ENCODE measurements around the gene ADCY7.

Gene ADCY7

GRCh38 chr16:50284131-50284911 is 18.0 kb downstream of the ADCY7 start:
- no peak for DNase-seq

- DNase-seq, result no peak
Observed at GRCh38 chr16:50285406-50286003, 19.2 kb downstream of the ADCY7 start.

GRCh38 chr16:50286681-50287080 is 20.3 kb downstream of the ADCY7 start:
- DNase-seq, result no peak

- DNase-seq, result no peak
Observed at GRCh38 chr16:50288026-50288425, 21.7 kb downstream of the ADCY7 start.

GRCh38 chr16:50288920-50289319 is 22.6 kb downstream of the ADCY7 start:
- no peak for DNase-seq

GRCh38 chr16:50289950-50290764 is 23.8 kb downstream of the ADCY7 start:
- no peak for DNase-seq

- DNase-seq, result no peak
Observed at GRCh38 chr16:50290856-50291255, 24.5 kb downstream of the ADCY7 start.

- no peak for DNase-seq
Observed at GRCh38 chr16:50291719-50292565, 25.6 kb downstream of the ADCY7 start.

- no peak for DNase-seq
Observed at GRCh38 chr16:50292566-50292948, 26.2 kb downstream of the ADCY7 start.

GRCh38 chr16:50293041-50293783 is 26.9 kb downstream of the ADCY7 start:
- no peak for DNase-seq

GRCh38 chr16:50293994-50294855 is 27.9 kb downstream of the ADCY7 start:
- DNase-seq, result no peak

GRCh38 chr16:50294955-50295354 is 28.6 kb downstream of the ADCY7 start:
- no peak for DNase-seq

- no peak for DNase-seq
Observed at GRCh38 chr16:50295541-50296132, 29.3 kb downstream of the ADCY7 start.

- no peak for DNase-seq
Observed at GRCh38 chr16:50296807-50297206, 30.5 kb downstream of the ADCY7 start.

GRCh38 chr16:50297301-50298074 is 31.1 kb downstream of the ADCY7 start:
- no peak for DNase-seq

GRCh38 chr16:50298075-50298460 is 31.7 kb downstream of the ADCY7 start:
- DNase-seq, result no peak

GRCh38 chr16:50298591-50299507 is 32.5 kb downstream of the ADCY7 start:
- DNase-seq, result no peak

- DNase-seq, result no peak
Observed at GRCh38 chr16:50299508-50300105, 33.3 kb downstream of the ADCY7 start.
